Measurements from ENCODE around the gene ZDHHC16.

- TF ChIP-seq CTCF (IDR thresholded peaks at IDR 0.05) (no peak), POLR2A (IDR thresholded peaks at IDR 0.05) (no peak)
These were observed 38.1 kb upstream of the ZDHHC16 start for GRCh38 chr10:97407952-97408248.

All from lower leg skin (tissue), 3 donors.